Gastroesophageal sphincter (tissue), 3 donors: ENCODE data around the gene IDH3G.

ENCODE experiments used
- EP300 ChIP-seq: sonication (generic); formaldehyde crosslinking; IDR thresholded peaks from one replicate; pipeline ENCODE4 v1.6.1; 2017; ENCODE audit warnings: antibody characterized with exemption, mild to moderate bottlenecking
- POLR2A ChIP-seq, 2 donors: fragments of 450-650 bp; IDR thresholded peaks; one replicate each; pipeline ENCODE4 v1.6.1; 2017; ENCODE audit warnings: antibody characterized with exemption in 2 of 2, mild to moderate bottlenecking in 2 of 2, moderate library complexity in 1 of 2
- POLR2AphosphoS5 ChIP-seq: sonication (generic); formaldehyde crosslinking; IDR thresholded peaks from one replicate; pipeline ENCODE4 v1.6.1; 2017; ENCODE audit warnings: antibody characterized with exemption
- TF ChIP-seq, protein P1 (sequence below), 4 experiments: fragments of 200-600 bp in 2 of 4; fragments of 450-650 bp in 2 of 4; sonication (generic) in 1 of 4; IDR thresholded peaks; one replicate each; pipeline ENCODE4 v1.5.1; 2017 to 2019; ENCODE audit warnings: antibody characterized with exemption in 4 of 4, mild to moderate bottlenecking in 2 of 4, moderate library complexity in 2 of 4

- TF ChIP-seq, protein P1, sequence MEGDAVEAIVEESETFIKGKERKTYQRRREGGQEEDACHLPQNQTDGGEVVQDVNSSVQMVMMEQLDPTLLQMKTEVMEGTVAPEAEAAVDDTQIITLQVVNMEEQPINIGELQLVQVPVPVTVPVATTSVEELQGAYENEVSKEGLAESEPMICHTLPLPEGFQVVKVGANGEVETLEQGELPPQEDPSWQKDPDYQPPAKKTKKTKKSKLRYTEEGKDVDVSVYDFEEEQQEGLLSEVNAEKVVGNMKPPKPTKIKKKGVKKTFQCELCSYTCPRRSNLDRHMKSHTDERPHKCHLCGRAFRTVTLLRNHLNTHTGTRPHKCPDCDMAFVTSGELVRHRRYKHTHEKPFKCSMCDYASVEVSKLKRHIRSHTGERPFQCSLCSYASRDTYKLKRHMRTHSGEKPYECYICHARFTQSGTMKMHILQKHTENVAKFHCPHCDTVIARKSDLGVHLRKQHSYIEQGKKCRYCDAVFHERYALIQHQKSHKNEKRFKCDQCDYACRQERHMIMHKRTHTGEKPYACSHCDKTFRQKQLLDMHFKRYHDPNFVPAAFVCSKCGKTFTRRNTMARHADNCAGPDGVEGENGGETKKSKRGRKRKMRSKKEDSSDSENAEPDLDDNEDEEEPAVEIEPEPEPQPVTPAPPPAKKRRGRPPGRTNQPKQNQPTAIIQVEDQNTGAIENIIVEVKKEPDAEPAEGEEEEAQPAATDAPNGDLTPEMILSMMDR (IDR thresholded peaks at IDR 0.05) = no peak
- no peak for TF ChIP-seq POLR2A (IDR thresholded peaks at IDR 0.05)
- no peak for TF ChIP-seq POLR2AphosphoS5
- TF ChIP-seq EP300 = no peak
These were observed 26.9 kb upstream of the IDH3G start for GRCh38 chrX:153821066-153821465.
